Neural cell (in vitro differentiated cells): ENCODE measurements around the gene ROBO1. TPM values are rescaled to one million over a fixed set of nuclear protein-coding genes. Genes with fewer than 3 reads are reported as not detected.

Experiments used
- H2AFZ ChIP-seq: fragments of 200-600, 300-800 bp; sonication (generic), shearing (Covaris generic); 2 replicates; pipeline ENCODE4 v1.6.0; 2014; ENCODE audit warnings: low read depth, mild to moderate bottlenecking, antibody characterized with exemption, low read length, moderate library complexity
- H3F3A ChIP-seq: fragments of 200-600 bp; shearing (Covaris generic); 2 replicates; pipeline ENCODE4 v1.6.1; 2016; ENCODE audit warnings: mild to moderate bottlenecking, moderate library complexity, mixed read lengths, antibody characterized with exemption, low read length; ENCODE audit not compliant: insufficient read depth, poor library complexity, severe bottlenecking
- H3K27ac ChIP-seq: fragments of 200-600, 300-800 bp; sonication (generic), shearing (Covaris generic); 2 replicates; pipeline ENCODE4 v1.5.1; 2014; ENCODE audit warnings: mild to moderate bottlenecking, low read length, moderate library complexity
- H3K27me3 ChIP-seq: fragments of 300-800, 200-600 bp; sonication (generic), shearing (Covaris generic); 2 replicates; pipeline ENCODE4 v1.6.0; 2014; ENCODE audit warnings: mild to moderate bottlenecking, low read depth, low read length, moderate library complexity; ENCODE audit not compliant: insufficient read depth
- H3K36me3 ChIP-seq: fragments of 300-800, 200-600 bp; sonication (generic), shearing (Covaris generic); 2 replicates; pipeline ENCODE4 v1.5.1; 2014; ENCODE audit warnings: mild to moderate bottlenecking, antibody characterized with exemption, low read length, moderate library complexity; ENCODE audit not compliant: insufficient read depth
- H3K4me2 ChIP-seq: fragments of 300-800, 200-600 bp; sonication (generic), shearing (Covaris generic); 2 replicates; pipeline ENCODE4 v1.6.0; 2014; ENCODE audit warnings: mild to moderate bottlenecking, low read length
- H3K4me3 ChIP-seq: fragments of 300-800, 200-600 bp; sonication (generic), shearing (Covaris generic); 2 replicates; pipeline ENCODE4 v1.5.1; 2014; ENCODE audit warnings: mild to moderate bottlenecking, low read length, moderate library complexity
- H3K79me2 ChIP-seq: fragments of 200-600 bp; shearing (Covaris generic); replicated peaks from 2 replicates; pipeline ENCODE4 v1.6.0; 2014; ENCODE audit warnings: mild to moderate bottlenecking, low read length, moderate library complexity; ENCODE audit not compliant: insufficient read depth
- H3K9ac ChIP-seq: fragments of 300-800, 200-600 bp; sonication (generic), shearing (Covaris generic); 2 replicates; pipeline ENCODE4 v1.6.1; 2016; ENCODE audit warnings: mild to moderate bottlenecking, low read length, mixed read lengths
- H3K9me2 ChIP-seq: fragments of 200-600 bp; shearing (Covaris generic); 2 replicates; pipeline ENCODE4 v1.6.1; 2016; ENCODE audit warnings: mild to moderate bottlenecking, low read length, mixed read lengths; ENCODE audit not compliant: insufficient read depth
- H3K9me3 ChIP-seq: fragments of 200-600, 300-800 bp; sonication (generic), shearing (Covaris generic); 2 replicates; pipeline ENCODE4 v1.6.1; 2016; ENCODE audit warnings: mild to moderate bottlenecking, mixed run types, low read length, moderate library complexity, mixed read lengths
- H4K20me1 ChIP-seq: fragments of 200-600 bp; shearing (Covaris generic); 2 replicates; pipeline ENCODE4 v1.6.1; 2016; ENCODE audit warnings: mild to moderate bottlenecking, mixed run types; ENCODE audit not compliant: insufficient read depth
- CTCF ChIP-seq: fragments of 450-650 bp; IDR thresholded peaks from 2 replicates; pipeline ENCODE4 v1.5.1; 2014; ENCODE audit warnings: antibody characterized with exemption, mild to moderate bottlenecking, moderate library complexity; ENCODE audit not compliant: poor library complexity, severe bottlenecking
- EP300 ChIP-seq: fragments of 450-650 bp; conservative IDR thresholded peaks from 2 replicates; pipeline ENCODE4 v1.6.1; 2014; ENCODE audit warnings: antibody characterized with exemption, mild to moderate bottlenecking, moderate library complexity; ENCODE audit not compliant: poor library complexity, severe bottlenecking
- EZH2 ChIP-seq: fragments of 200-600, 300-800 bp; shearing (Covaris generic), sonication (generic); IDR thresholded peaks from 2 replicates; pipeline ENCODE4 v1.6.1; 2014; ENCODE audit warnings: antibody characterized with exemption, low read length, borderline replicate concordance, mild to moderate bottlenecking; ENCODE audit not compliant: insufficient read depth, poor library complexity, severe bottlenecking
- MXI1 ChIP-seq: fragments of 450-650 bp; conservative IDR thresholded peaks from 2 replicates; pipeline ENCODE4 v1.6.1; 2014; ENCODE audit warnings: antibody characterized with exemption, mild to moderate bottlenecking; ENCODE audit not compliant: poor library complexity, severe bottlenecking
- POLR2AphosphoS5 ChIP-seq: IDR thresholded peaks from 2 replicates; pipeline ENCODE4 v1.6.1; 2012
- RAD21 ChIP-seq: fragments of 450-650 bp; conservative IDR thresholded peaks from 2 replicates; pipeline ENCODE4 v1.6.1; 2014; ENCODE audit warnings: antibody characterized with exemption, mild to moderate bottlenecking, moderate library complexity
- REST ChIP-seq: IDR thresholded peaks from 2 replicates; pipeline ENCODE4 v1.6.1; 2012; ENCODE audit warnings: borderline replicate concordance
- SMC3 ChIP-seq: fragments of 450-650 bp; conservative IDR thresholded peaks from 2 replicates; pipeline ENCODE4 v1.6.1; 2014; ENCODE audit warnings: antibody characterized with exemption, mild to moderate bottlenecking, moderate library complexity; ENCODE audit not compliant: poor library complexity
- TAF1 ChIP-seq: IDR thresholded peaks from 2 replicates; pipeline ENCODE4 v1.6.1; 2012; ENCODE audit warnings: low read depth
- polyA plus RNA-seq: library from polyadenylated mRNA; depleted of rRNA; stranded (reverse); fragments of >200 nt; gene quantifications from 2 replicates; pipeline ENCODE4 v1.2.3, GENCODE V29; 2014

The ROBO1 gene
- polyA plus RNA-seq, 1 donor from 2014 or later, result 183 TPM

- Histone ChIP-seq H3F3A (no peaks in the 10 kb centered on the region), H3K4me3 (no peak overlapping the region), H3K79me2 (peaks cover 30% of the 10 kb centered on the region), H3K36me3 (no peaks in the 10 kb centered on the region), H3K9me3 (no peaks in the 10 kb centered on the region), H3K27me3 (no peaks in the 10 kb centered on the region), H3K27ac (no peak overlapping the region), H4K20me1 (no peaks in the 10 kb centered on the region), H3K9me2 (no peaks in the 10 kb centered on the region), H2AFZ (no peak overlapping the region), H3K9ac (no peak overlapping the region), H3K4me2 (no peak overlapping the region)
- TF ChIP-seq SMC3, result no peak
- TF ChIP-seq TAF1, result no peak
- no peak for TF ChIP-seq RAD21
- no peak for TF ChIP-seq EZH2
- TF ChIP-seq REST, result no peak
- TF ChIP-seq EP300, result no peak
- TF ChIP-seq CTCF, result no peak
- no peak for TF ChIP-seq MXI1
- no peak for TF ChIP-seq POLR2AphosphoS5
Measured at GRCh38 chr3:78845605-78846004, 922.2 kb downstream of the ROBO1 start.

- H3K9ac ChIP-seq, result no peak overlapping the region
- no peak overlapping the region for H2AFZ ChIP-seq
- H3K4me2 ChIP-seq, result no peak overlapping the region
- H4K20me1 ChIP-seq, result no peaks in the 10 kb centered on the region
- TF ChIP-seq SMC3 (no peak), RAD21 (no peak), REST (no peak), EP300 (no peak), CTCF (no peak), MXI1 (no peak), EZH2 (no peak), POLR2AphosphoS5 (no peak), TAF1 (no peak)
- no peaks in the 10 kb centered on the region for H3K9me3 ChIP-seq
- H3K9me2 ChIP-seq, result no peaks in the 10 kb centered on the region
- H3F3A ChIP-seq, result no peaks in the 10 kb centered on the region
- no peaks in the 10 kb centered on the region for H3K27me3 ChIP-seq
- peaks cover 33% of the 10 kb centered on the region for H3K79me2 ChIP-seq
- H3K4me3 ChIP-seq, result no peak overlapping the region
- H3K36me3 ChIP-seq, result no peaks in the 10 kb centered on the region
- H3K27ac ChIP-seq, result no peak overlapping the region
Measured at GRCh38 chr3:78844307-78844706, 923.5 kb downstream of the ROBO1 start.
